ENCODE data around the gene CPNE6.
"Not testable (repeated sequence)": the region's sequence is repeated elsewhere in the genome, so short reads cannot be mapped to it uniquely, and the experiment has no call there.

GRCh38 chr14:24036963-24037657 is 34.3 kb upstream of the CPNE6 start:
- TF ChIP-seq, protein P1, sequence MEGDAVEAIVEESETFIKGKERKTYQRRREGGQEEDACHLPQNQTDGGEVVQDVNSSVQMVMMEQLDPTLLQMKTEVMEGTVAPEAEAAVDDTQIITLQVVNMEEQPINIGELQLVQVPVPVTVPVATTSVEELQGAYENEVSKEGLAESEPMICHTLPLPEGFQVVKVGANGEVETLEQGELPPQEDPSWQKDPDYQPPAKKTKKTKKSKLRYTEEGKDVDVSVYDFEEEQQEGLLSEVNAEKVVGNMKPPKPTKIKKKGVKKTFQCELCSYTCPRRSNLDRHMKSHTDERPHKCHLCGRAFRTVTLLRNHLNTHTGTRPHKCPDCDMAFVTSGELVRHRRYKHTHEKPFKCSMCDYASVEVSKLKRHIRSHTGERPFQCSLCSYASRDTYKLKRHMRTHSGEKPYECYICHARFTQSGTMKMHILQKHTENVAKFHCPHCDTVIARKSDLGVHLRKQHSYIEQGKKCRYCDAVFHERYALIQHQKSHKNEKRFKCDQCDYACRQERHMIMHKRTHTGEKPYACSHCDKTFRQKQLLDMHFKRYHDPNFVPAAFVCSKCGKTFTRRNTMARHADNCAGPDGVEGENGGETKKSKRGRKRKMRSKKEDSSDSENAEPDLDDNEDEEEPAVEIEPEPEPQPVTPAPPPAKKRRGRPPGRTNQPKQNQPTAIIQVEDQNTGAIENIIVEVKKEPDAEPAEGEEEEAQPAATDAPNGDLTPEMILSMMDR (IDR thresholded peaks at IDR 0.05), result peak in 1 of 6 experiments; percentile 31
- TF ChIP-seq POLR2A (IDR thresholded peaks at IDR 0.05), result not testable (repeated sequence)
